T-helper 1 cell (primary cell): ENCODE results near the gene IARS2.
"Not testable (repeated sequence)": the region's sequence is repeated elsewhere in the genome, so short reads cannot be mapped to it uniquely, and the experiment has no call there.

Source experiments
- DNase-seq, 5 donors: peaks; one replicate each; pipeline ENCODE4 v3.0.0-alpha.2; 2012 to 2020
- total RNA-seq, 4 donors: gene quantifications; one replicate each; lab custom pipeline; 2026; lab: John Stamatoyannopoulos, UW

The IARS2 gene
- total RNA-seq = 62.6 to 87.3 (median 70.7) reads per million in 4 donors

DNA sequence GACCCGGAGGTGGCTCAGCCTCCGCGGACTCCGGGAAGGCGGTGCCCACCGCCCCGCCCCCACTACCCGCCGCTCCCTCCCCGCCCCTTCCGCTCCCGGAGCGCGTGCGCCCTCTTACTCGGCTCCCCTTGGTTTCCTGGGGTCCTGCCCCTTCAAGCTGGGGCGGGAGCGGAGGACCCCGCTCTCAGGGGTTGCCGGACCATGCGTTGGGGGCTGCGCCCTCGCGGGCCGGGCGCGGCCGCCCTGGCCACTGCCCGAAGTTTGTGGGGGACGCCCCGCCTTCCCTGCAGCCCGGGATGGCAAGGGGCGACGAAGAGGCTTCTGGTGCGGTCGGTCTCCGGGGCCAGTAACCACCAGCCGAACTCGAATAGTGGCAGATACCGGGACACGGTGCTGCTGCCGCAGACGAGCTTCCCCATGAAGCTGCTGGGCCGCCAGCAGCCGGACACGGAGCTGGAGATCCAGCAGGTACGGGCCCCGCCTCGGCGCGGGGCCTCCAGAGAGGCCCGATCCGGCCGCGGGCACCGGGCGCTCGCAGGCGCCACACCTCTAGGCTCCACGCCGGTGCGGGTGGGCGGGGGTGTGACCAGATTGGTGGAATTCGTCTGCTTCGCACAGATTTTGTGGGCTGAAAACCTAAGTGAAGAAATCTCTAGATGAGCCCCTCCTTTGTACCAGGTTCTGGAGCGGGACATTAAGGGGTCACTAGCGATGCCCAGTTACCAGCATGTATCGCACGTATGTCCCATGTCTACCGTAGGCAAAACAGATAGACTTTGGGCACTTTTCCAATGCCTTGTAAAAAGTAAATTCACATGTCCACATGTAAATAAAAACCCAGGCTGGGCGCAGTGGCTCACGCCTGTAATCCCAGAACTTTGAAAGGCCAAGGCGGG is at the start of gene IARS2:
Gene IARS2, plus strand, starts transcription at position 117 of the 896 bp plus-strand sequence. Its CDS starts 85 bp downstream, at position 202.
- DNase-seq = peak; percentile 83 to 90 (median 88)

GRCh38 chr1:220044678-220045355 is 49.1 kb upstream of the IARS2 start:
- no peak for DNase-seq

DNA sequence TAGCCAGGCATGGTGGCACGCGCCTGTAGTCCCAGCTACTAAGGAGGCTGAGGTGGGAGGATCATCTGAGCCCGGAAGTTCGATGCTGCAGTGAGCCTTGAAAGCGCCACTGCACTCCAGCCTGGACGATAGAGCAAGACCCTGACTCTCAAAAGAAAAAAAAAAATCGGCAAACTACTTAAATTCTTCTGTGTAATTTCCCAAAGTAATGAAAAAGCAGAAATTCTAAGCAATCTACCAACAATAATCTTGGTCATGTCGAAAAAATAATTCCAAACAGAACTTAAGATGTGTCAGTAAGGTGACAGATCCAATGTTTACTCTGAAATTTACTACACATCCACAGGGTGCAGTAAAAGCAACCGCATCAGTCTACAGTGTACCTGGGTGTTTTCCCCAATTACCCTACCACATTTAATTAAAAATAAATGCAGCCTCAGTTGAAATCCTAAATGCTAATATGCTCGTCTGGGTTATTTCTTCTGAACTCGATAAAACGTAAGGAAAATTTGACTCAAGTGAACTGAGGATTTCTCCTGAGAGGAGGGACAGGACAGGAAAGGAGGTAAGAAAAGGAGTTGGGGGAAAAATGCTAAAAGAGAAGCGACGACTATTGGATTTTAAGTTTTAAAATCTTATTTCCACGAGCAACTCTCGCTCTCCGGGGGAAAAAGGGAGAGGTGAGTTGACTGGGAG is 48.4 kb upstream of the IARS2 start:
- DNase-seq = peak in 1 of 5 donors; percentile 27

DNA sequence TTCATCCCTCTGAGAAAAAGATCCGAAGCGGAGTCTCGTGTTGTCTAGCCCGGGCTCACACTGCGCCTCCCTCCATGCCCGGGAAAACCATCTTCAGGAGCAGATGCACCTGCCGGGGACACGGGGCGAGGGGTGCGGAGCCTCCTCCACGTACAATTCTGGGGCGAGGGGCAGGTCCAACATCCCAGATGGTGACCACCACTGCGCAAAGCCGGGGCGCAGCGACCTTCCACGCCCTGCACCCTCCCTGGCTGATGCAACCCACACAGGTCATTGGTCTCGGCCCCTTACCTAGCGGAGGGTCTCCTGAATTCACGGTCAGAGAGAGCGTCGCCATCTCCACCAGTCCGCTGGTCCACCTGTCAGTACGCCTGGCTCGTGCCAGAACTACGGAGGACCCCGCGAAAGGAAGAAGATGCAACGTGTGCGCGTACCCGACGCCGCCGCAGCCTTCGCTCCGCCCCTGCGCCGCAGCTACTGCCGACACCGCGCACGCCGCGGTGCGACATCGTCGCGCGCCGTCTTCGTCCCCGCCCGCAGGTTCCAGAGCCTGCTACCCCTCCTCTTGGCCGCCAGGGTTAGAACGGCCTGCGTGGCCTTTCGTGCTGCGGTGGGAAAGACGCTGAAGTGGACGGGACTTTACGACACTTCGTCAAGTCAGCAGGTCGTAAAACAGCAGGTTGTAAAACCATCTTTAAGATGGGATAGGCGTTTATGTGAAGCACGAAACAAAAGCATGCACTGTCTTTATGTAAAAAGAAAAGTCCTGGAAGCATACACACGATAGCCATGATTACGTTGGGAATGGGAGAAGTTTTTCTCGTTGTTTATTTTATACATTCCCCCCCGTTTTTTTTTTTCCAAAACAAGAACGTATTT is 47.6 kb upstream of the IARS2 start, which contains the start of gene EPRS1:
Gene EPRS1, minus strand, starts transcription at position 454 of the 879 bp plus-strand sequence. Its CDS starts 117 bp downstream, at position 337.
- DNase-seq = peak; percentile 85 to 99 (median 90)

- DNase-seq = no peak
Measured at GRCh38 chr1:220056374-220056773, 37.6 kb upstream of the IARS2 start.

GRCh38 chr1:220060876-220061275 is 33.1 kb upstream of the IARS2 start:
- no peak for DNase-seq

GRCh38 chr1:220062629-220063028 is 31.3 kb upstream of the IARS2 start:
- DNase-seq = no peak

DNA sequence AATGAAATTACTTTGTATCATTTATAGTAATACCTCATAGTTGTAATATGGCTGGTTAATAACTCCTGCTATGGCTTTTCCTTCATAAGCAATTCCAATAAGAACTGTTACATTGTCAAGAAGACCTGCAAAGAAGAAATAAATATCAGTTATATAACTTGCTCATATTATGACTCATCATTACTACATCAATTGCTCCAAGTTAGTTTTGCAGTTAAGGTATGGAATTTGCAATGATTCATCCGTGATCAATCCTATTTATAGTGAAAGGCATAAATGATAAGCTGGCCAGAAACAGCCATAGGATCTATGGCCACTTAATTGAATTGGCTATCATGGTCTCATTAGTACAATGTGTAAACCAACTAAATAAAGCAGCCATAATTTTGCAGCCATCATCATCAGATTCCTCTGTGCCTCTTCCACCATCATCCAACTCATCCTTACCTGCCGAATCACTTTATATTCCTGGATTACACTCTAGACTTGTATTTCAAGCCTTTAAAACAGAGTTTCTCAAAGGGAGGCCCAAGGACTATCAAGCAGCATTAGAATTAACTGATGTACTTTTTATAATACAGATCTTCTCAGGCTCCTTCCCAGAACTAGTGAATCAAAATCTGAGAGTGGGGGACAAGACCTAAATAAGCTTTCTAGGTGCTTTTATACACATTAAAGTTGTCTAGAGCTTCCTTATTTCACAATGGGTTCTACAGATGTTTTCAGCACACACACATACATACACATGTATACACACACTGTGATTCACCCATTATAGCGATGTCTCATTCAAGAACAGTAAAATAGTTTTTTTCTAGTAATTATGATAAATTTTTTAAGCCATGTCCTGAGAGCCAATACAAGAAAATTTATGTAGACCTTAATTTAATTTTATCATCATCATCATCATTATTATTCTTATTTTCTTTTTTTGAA is 26.4 kb upstream of the IARS2 start:
- no peak for DNase-seq

DNA sequence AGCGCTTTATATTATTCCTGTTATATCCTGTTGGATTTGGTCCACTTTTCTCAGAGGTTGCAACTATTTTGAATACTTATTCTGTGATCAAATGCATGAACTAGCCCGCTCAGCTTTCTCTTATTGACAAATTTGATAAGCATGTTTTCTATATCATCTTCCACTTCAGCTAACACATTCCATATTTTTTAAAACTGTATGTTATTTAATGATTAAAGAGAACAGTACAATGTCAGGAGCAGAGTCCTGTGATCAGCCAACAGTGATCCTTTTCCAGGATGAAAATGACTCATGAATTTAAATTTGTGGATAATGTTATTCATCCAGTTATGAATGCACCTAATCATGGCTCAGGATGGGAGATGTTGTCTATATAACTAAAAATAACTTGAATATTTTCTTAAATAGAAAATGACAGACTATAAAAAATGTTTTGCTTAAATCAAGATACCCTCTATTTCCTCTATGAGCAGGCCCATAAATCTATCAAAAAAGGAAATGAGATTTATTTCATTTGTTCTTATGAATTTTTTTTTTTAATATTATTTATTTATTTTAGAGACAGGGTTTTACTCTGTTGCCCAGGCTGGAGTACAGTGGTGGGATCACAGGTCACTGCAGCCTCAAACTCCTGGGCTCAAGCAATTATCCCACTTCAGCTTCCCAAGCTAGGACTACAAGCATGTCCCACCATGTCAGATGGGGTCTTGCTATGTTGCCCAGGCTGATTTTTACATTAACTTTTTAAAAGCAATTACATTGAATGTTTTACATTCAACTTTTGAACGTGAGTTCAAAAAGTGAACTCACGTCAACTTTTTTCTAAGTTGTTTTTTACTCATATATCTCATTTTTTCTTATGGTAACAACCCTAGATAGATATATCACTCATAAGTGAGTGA is 16.8 kb upstream of the IARS2 start:
- DNase-seq = no peak

DNA sequence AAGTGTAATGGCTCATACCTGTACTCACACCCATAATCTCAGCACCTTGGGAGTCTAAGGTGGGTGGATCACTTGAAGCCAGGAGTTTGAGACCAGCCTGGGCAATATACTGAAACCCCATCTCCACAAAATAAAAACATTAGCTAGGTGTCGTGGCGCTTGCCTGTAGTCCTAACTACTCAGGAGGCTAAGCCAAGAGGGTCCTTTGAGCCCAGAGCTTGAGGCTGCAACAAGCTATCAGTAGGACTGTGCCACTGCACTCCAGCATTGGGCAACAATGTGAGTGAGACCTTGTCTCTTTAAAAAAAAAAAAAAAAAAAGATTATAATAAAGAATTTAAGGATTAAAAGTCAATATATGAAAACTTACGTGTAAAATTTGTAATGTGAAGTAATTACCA is 16.0 kb upstream of the IARS2 start:
- DNase-seq = no peak

GRCh38 chr1:220084460-220084859 is 9.5 kb upstream of the IARS2 start:
- DNase-seq = no peak

GRCh38 chr1:220086261-220086686 is 7.7 kb upstream of the IARS2 start:
- not testable (repeated sequence) for DNase-seq

DNA sequence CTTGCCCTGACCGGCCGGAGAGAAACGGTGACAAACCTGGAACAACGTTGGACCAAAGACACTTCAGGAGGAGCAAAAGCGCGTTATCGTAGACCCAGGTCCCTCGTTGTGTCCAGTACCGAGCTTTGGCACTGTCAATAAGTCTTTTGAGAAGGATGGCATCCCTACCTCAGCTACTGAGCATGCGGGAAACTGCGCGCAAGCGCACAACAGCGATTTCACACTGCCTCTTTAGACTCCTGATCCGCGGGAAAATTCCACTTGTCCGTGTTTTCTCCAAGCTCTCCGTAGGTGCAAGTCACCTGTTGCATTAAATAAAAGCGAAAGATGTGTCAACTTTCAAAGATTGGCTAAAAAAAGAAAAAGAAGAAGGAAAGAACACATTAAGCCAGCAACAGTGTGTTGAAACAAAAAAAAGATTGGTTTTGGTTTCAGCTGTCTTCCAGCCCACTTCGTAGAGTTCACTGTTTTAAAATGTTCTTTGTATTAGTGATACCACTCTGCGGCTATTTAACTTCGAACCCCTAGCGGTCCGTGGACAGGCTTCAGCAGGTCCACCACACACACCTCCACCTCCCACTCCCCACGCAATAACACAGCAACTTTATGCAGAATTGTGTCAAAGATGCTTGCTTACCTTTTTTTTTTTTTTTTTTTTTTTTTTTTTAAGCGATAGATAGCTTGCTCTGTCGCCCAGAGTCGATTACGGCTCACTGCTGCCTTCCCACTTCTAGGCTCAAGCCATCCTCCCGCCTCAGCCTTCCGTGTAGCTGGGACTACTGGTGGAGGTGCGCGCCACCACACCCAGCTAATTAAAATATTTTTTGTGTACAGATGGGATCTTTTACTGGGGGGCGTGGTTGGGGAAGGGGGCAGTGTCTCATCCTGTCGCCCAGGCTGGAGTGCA is 4.0 kb upstream of the IARS2 start, which contains the start of gene BPNT1:
Gene BPNT1, minus strand, starts transcription at position 139 of the 907 bp plus-strand sequence. CDS start 9,942 bp downstream, outside the sequence.
- peak; percentile 92 to 99 (median 95) for DNase-seq

- DNase-seq = no peak
Measured at GRCh38 chr1:220092694-220093093, 1.2 kb upstream of the IARS2 start.

DNA sequence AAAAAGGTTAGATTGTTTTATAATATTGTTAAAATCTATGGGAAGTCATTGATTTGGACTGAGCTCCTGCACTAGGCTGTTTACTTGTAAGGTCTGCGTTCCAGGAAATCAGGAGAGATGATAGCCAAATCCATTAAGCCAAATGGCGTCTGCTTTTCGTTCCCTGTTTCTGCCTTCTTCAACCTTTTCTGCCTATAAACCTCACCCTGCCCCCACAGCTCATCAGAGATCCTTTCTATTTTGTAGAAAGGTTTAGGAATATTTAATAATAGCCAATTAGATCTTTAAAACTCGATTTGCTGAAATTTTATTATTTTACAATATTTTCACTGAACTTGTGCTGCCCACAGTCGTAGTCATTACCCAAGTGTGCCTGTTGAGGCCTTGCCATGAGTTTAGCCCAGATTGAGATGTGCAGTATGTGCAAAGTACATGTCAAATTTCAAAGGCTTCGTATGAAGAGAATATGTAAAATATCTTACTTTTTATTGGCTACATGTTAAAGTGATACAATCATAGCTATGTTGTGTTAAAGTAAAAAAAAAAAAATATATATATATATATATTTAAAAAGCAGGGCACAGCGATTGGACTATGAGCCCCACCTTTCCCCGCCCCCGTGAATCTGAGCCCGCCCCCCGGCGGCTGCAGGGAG is 444 bp upstream of the IARS2 start:
- DNase-seq = no peak

- no peak for DNase-seq
Measured at GRCh38 chr1:220099826-220100225, 5.9 kb downstream of the IARS2 start.

GRCh38 chr1:220110473-220110872 is 16.5 kb downstream of the IARS2 start:
- not testable (repeated sequence) for DNase-seq

DNA sequence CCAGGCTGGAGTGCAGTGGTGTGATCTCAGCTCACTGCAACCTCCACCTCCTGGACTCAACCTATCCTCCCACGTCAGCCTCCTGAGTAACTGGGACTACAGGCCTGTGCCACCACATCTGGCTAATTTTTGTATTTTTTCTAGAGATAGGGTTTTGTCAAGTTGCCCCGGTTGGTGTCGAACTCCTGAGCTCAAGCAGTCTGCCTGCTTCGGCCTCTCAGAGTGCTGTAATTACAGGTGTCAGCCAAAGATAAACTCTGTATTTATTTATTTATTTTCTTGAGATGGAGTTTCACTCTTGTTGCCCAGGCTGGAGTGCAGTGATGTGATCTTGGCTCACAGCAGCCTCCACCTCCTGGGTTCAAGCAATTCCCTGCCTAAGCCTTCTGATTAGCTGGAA is 18.7 kb downstream of the IARS2 start:
- DNase-seq = not testable (repeated sequence)
